GM23338 (cell line): ENCODE data around the gene MTA1. TPM values are rescaled to one million over a fixed set of nuclear protein-coding genes. Genes with fewer than 3 reads are reported as not detected.

ENCODE experiments used
- ATAC-seq: fragments of 200-7000 bp; cut with Tn5 transposase; 3 replicates; pipeline ENCODE4 v1.9.1; 2020
- DNase-seq: peaks from one replicate; pipeline ENCODE4 v3.0.0-alpha.2; 2015; ENCODE audit warnings: low spot score
- H2AFZ ChIP-seq: fragments of 200-600 bp; sonication (generic); 2 replicates; pipeline ENCODE4 v1.8.0; 2016; ENCODE audit warnings: antibody characterized with exemption, mild to moderate bottlenecking, moderate library complexity
- H3F3A ChIP-seq: fragments of 200-600 bp; sonication (generic); replicated peaks from 2 replicates; pipeline ENCODE4 v1.8.0; 2017; ENCODE audit warnings: antibody characterized with exemption, mixed run types, low read depth
- H3K27ac ChIP-seq: fragments of 200-600 bp; sonication (generic); 2 replicates; pipeline ENCODE4 v1.6.1; 2016; ENCODE audit warnings: low read depth
- H3K27me3 ChIP-seq: fragments of 200-600 bp; sonication (generic); 2 replicates; pipeline ENCODE4 v1.8.0; 2016; ENCODE audit warnings: mild to moderate bottlenecking, mixed run types, moderate library complexity; ENCODE audit not compliant: insufficient read depth
- H3K36me3 ChIP-seq: fragments of 200-600 bp; sonication (generic); 2 replicates; pipeline ENCODE4 v1.8.0; 2016; ENCODE audit warnings: mild to moderate bottlenecking; ENCODE audit not compliant: insufficient read depth
- H3K4me1 ChIP-seq: fragments of 200-600 bp; sonication (generic); 2 replicates; pipeline ENCODE4 v1.8.0; 2016; ENCODE audit warnings: mild to moderate bottlenecking, moderate library complexity; ENCODE audit not compliant: insufficient read depth
- H3K4me2 ChIP-seq: fragments of 200-600 bp; sonication (generic); 2 replicates; pipeline ENCODE4 v1.7.1; 2017; ENCODE audit warnings: mixed run types
- H3K4me3 ChIP-seq: fragments of 200-600 bp; sonication (generic); 2 replicates; pipeline ENCODE4 v1.6.1; 2016; ENCODE audit warnings: mixed run types
- H3K79me2 ChIP-seq: fragments of 200-600 bp; sonication (generic); replicated peaks from 2 replicates; pipeline ENCODE4 v1.8.0; 2017; ENCODE audit warnings: mild to moderate bottlenecking; ENCODE audit not compliant: insufficient read depth
- H3K9me2 ChIP-seq: fragments of 200-600 bp; sonication (generic); 2 replicates; pipeline ENCODE4 v1.8.0; 2017; ENCODE audit not compliant: insufficient read depth
- H4K20me1 ChIP-seq: fragments of 200-600 bp; sonication (generic); replicated peaks from 2 replicates; pipeline ENCODE4 v1.8.0; 2017; ENCODE audit warnings: mild to moderate bottlenecking; ENCODE audit not compliant: insufficient read depth
- H3K27ac Mint-ChIP-seq: 2 replicates; pipeline ENCODE4 v1.8.0; 2020; ENCODE audit warnings: inconsistent platforms, mild to moderate bottlenecking, moderate library complexity, mixed read lengths
- H3K27me3 Mint-ChIP-seq: 3 replicates; pipeline ENCODE4 v1.8.0; 2022; ENCODE audit warnings: low read depth, mild to moderate bottlenecking, moderate library complexity, mixed read lengths, inconsistent platforms; ENCODE audit not compliant: insufficient read depth, poor library complexity
- H3K36me3 Mint-ChIP-seq: 3 replicates; pipeline ENCODE4 v1.8.0; 2021; ENCODE audit warnings: low read depth, mild to moderate bottlenecking, inconsistent platforms, moderate library complexity, mixed read lengths
- H3K4me1 Mint-ChIP-seq: 3 replicates; pipeline ENCODE4 v1.8.0; 2020; ENCODE audit warnings: mild to moderate bottlenecking, inconsistent platforms, mixed read lengths
- H3K4me3 Mint-ChIP-seq: 3 replicates; pipeline ENCODE4 v1.8.0; 2021; ENCODE audit warnings: moderate library complexity, mild to moderate bottlenecking, inconsistent platforms, mixed read lengths
- H3K9me3 Mint-ChIP-seq: 3 replicates; pipeline ENCODE4 v1.8.0; 2020; ENCODE audit warnings: moderate library complexity, mild to moderate bottlenecking, inconsistent platforms, mixed read lengths
- CREB1 ChIP-seq: fragments of 250-450 bp; sonication (Bioruptor Pico); IDR thresholded peaks from 2 replicates; pipeline ENCODE4 v1.5.0; 2020; ENCODE audit warnings: low read depth, mild to moderate bottlenecking, moderate library complexity
- EZH2 ChIP-seq: fragments of 200-600 bp; sonication (generic); IDR thresholded peaks from one replicate; pipeline ENCODE4 v1.8.0; 2017; ENCODE audit warnings: antibody characterized with exemption, mild to moderate bottlenecking, low read depth; ENCODE audit not compliant: unreplicated experiment
- EZH2phosphoT487 ChIP-seq: fragments of 200-600 bp; sonication (generic); IDR thresholded peaks from one replicate; pipeline ENCODE4 v1.8.1; 2018; ENCODE audit warnings: antibody characterized with exemption; ENCODE audit not compliant: unreplicated experiment
- JUNB ChIP-seq: IDR thresholded peaks from one replicate; pipeline ENCODE4 v1.6.1; 2016; ENCODE audit warnings: antibody characterized with exemption; ENCODE audit not compliant: unreplicated experiment
- NANOG ChIP-seq: IDR thresholded peaks from 2 replicates; pipeline ENCODE4 v1.6.1; 2016; ENCODE audit warnings: antibody characterized with exemption, borderline replicate concordance
- POLR2AphosphoS5 ChIP-seq: IDR thresholded peaks from 2 replicates; pipeline ENCODE4 v1.6.1; 2016; ENCODE audit warnings: antibody characterized with exemption, low read depth
- STAT1 ChIP-seq: IDR thresholded peaks from one replicate; pipeline ENCODE4 v1.6.1; 2016; ENCODE audit warnings: antibody characterized with exemption; ENCODE audit not compliant: unreplicated experiment
- ZNF114 ChIP-seq: fragments of 250-450 bp; sonication (Bioruptor Pico); IDR thresholded peaks from 2 replicates; pipeline ENCODE4 v1.5.0; 2020; ENCODE audit warnings: mild to moderate bottlenecking, moderate library complexity
- ZNF331 ChIP-seq: fragments of 250-450 bp; sonication (Bioruptor Pico); IDR thresholded peaks from 2 replicates; pipeline ENCODE4 v1.5.0; 2020; ENCODE audit warnings: low read depth, mild to moderate bottlenecking, moderate library complexity
- polyA plus RNA-seq: library from polyadenylated mRNA; unstranded; fragments of >200 nt; fragmentation: Nextera tagmentation; extraction: Ambion mirVana; gene quantifications from 2 replicates; pipeline ENCODE4 v1.2.1, GENCODE V29; 2016
- total RNA-seq: library from RNA; depleted of rRNA; stranded (reverse); fragments of >200 nt; shearing (Covaris generic); gene quantifications from 2 replicates; pipeline ENCODE4 v1.2.3, GENCODE V29; 2014
- TF ChIP-seq, protein P1 (sequence below), 2 experiments: fragments of 200-600 bp in 1 of 2; sonication (generic) in 1 of 2; conservative IDR thresholded peaks; 2 replicates each; pipeline versions ENCODE4 v1.5.1 to v1.6.1; 2016 to 2017; ENCODE audit warnings: antibody characterized with exemption in 2 of 2, low read depth in 2 of 2, mild to moderate bottlenecking in 2 of 2, moderate library complexity in 1 of 2
- TF ChIP-seq, protein P2 (sequence below): IDR thresholded peaks from one replicate; pipeline ENCODE4 v1.6.1; 2018; ENCODE audit warnings: antibody characterized with exemption; ENCODE audit not compliant: unreplicated experiment
- TF ChIP-seq, protein P3 (sequence below): IDR thresholded peaks from 2 replicates; pipeline ENCODE4 v1.6.1; 2016; ENCODE audit warnings: antibody characterized with exemption

MTA1 gene
- total and polyA plus RNA-seq, 2 experiments from 2014 or later = 53.3 to 126 TPM

DNA sequence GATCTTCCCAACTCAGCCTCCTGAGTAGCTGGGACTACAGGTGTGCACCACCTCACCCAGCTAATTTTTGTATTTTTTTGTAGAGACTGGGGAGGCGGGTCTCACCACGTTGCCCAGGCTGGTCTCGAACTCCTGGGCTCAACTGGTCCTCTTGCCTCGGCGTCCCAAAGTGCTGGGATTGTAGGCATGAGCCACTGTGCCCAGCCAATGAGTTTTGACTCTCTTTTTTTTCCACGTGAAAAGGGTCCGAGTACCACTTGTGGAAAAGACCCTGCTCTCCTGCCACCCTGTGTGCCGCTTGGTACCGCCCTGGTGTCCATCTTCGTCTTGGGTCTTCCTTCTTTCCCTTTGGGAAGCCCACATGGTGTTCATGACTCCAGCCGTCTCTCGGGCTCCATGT is 89.0 kb downstream of the MTA1 start (continued):
- TF ChIP-seq ZNF114 (no peak), EZH2phosphoT487 (no peak), ZNF331 (no peak)

DNA sequence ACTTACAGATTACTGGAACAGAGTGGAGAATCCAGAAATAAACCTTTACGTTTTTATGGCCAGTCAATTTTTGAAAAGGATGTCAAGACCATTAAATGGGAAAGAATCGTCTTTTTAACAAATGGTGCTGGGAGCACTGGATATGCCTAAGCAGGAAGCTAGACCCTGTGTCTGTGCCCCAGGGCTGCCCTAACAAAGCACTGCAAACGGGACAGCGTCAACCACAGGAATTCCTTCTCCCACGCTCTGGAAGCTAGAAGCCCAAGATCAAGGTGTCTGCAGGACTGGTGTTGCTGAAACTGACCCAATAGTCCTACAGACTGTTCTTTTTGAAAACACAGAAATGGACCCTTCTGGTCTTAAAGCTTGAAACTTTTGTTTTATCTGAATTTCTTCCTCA is 97.5 kb downstream of the MTA1 start:
- Histone ChIP-seq H3K36me3 (no peaks in the 10 kb centered on the region), H3K79me2 (no peaks in the 10 kb centered on the region), H3K4me2 (no peak overlapping the region), H3K27ac (no peak overlapping the region), H3K27me3 (no peaks in the 10 kb centered on the region), H3K9me2 (no peaks in the 10 kb centered on the region), H3F3A (no peaks in the 10 kb centered on the region), H4K20me1 (no peaks in the 10 kb centered on the region), H2AFZ (no peak overlapping the region), H3K4me1 (no peaks in the 10 kb centered on the region), H3K4me3 (no peak overlapping the region)
- no peak overlapping the region for H3K27ac Mint-ChIP-seq
- peaks cover 29% of the 10 kb centered on the region for H3K9me3 Mint-ChIP-seq
- no peaks in the 10 kb centered on the region for H3K4me1 Mint-ChIP-seq
- no peaks in the 10 kb centered on the region for H3K36me3 Mint-ChIP-seq
- H3K4me3 Mint-ChIP-seq = no peak overlapping the region
- no peak for ATAC-seq
- peaks cover 7% of the 10 kb centered on the region for H3K27me3 Mint-ChIP-seq
- no peak for DNase-seq
- TF ChIP-seq POLR2AphosphoS5 (no peak), STAT1 (no peak), ZNF114 (no peak), JUNB (no peak), EZH2 (no peak), EZH2phosphoT487 (no peak)
- TF ChIP-seq, protein P1, sequence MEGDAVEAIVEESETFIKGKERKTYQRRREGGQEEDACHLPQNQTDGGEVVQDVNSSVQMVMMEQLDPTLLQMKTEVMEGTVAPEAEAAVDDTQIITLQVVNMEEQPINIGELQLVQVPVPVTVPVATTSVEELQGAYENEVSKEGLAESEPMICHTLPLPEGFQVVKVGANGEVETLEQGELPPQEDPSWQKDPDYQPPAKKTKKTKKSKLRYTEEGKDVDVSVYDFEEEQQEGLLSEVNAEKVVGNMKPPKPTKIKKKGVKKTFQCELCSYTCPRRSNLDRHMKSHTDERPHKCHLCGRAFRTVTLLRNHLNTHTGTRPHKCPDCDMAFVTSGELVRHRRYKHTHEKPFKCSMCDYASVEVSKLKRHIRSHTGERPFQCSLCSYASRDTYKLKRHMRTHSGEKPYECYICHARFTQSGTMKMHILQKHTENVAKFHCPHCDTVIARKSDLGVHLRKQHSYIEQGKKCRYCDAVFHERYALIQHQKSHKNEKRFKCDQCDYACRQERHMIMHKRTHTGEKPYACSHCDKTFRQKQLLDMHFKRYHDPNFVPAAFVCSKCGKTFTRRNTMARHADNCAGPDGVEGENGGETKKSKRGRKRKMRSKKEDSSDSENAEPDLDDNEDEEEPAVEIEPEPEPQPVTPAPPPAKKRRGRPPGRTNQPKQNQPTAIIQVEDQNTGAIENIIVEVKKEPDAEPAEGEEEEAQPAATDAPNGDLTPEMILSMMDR (conservative IDR thresholded peaks at IDR 0.05; ENCODE audit: low read depth in 2 of 2) = no peak

DNA sequence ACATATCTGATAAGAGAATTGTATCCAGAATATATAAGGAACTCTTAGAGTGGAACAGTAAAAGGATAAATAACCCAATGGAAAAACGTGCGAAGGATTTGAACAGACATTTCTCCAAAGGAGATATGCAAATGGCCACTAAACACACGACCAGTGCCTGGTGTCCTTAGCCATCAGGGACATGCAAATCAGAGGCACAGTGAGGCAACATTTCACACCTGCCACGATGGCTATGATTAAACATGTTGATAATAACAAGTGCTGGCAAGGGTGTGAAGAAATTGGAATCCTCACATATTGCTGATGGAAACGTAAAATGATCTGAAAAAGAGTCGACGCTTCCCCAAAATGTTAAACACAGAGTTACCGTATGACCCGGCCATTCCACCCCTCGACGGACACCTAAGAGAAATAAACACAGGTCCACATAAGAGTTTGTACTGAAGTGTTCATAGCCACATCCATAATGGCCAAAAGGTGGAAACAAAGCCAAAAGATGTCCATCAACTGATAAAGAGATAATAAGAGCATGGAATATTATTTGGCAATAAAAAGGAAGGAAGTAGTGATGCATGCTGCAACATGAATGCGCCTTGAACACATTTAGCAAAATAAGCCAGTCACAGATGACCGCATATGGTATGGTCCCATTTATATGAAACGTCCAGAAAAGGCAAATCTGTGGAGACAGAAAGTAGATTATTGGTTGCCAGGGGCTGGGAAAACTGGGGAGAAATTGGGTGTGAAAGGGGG is 100.5 kb downstream of the MTA1 start:
- peaks cover 25% of the 10 kb centered on the region for H3K9me3 Mint-ChIP-seq
- no peaks in the 10 kb centered on the region for H3K9me2 ChIP-seq
- no peak overlapping the region for H3K27ac ChIP-seq
- H3K36me3 Mint-ChIP-seq = no peaks in the 10 kb centered on the region
- H3K27me3 Mint-ChIP-seq = peaks cover 6% of the 10 kb centered on the region
- no peaks in the 10 kb centered on the region for H3K4me1 Mint-ChIP-seq
- H3K4me3 ChIP-seq = no peak overlapping the region
- no peak overlapping the region for H3K4me3 Mint-ChIP-seq
- peaks cover 17% of the 10 kb centered on the region for H3K27me3 ChIP-seq
- no peak for ATAC-seq
- no peaks in the 10 kb centered on the region for H3K36me3 ChIP-seq
- no peak overlapping the region for H3K4me2 ChIP-seq
- H3K27ac Mint-ChIP-seq = no peak overlapping the region
- DNase-seq = no peak
- no peaks in the 10 kb centered on the region for H4K20me1 ChIP-seq
- H2AFZ ChIP-seq = no peak overlapping the region
- H3K4me1 ChIP-seq = no peaks in the 10 kb centered on the region
- no peaks in the 10 kb centered on the region for H3K79me2 ChIP-seq
- H3F3A ChIP-seq = no peaks in the 10 kb centered on the region
- TF ChIP-seq, protein P2, sequence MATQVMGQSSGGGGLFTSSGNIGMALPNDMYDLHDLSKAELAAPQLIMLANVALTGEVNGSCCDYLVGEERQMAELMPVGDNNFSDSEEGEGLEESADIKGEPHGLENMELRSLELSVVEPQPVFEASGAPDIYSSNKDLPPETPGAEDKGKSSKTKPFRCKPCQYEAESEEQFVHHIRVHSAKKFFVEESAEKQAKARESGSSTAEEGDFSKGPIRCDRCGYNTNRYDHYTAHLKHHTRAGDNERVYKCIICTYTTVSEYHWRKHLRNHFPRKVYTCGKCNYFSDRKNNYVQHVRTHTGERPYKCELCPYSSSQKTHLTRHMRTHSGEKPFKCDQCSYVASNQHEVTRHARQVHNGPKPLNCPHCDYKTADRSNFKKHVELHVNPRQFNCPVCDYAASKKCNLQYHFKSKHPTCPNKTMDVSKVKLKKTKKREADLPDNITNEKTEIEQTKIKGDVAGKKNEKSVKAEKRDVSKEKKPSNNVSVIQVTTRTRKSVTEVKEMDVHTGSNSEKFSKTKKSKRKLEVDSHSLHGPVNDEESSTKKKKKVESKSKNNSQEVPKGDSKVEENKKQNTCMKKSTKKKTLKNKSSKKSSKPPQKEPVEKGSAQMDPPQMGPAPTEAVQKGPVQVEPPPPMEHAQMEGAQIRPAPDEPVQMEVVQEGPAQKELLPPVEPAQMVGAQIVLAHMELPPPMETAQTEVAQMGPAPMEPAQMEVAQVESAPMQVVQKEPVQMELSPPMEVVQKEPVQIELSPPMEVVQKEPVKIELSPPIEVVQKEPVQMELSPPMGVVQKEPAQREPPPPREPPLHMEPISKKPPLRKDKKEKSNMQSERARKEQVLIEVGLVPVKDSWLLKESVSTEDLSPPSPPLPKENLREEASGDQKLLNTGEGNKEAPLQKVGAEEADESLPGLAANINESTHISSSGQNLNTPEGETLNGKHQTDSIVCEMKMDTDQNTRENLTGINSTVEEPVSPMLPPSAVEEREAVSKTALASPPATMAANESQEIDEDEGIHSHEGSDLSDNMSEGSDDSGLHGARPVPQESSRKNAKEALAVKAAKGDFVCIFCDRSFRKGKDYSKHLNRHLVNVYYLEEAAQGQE = no peak
- TF ChIP-seq NANOG (no peak), CREB1 (CRISPR knock-in tag) (no peak), EZH2 (no peak), STAT1 (no peak), EZH2phosphoT487 (no peak), ZNF331 (no peak), POLR2AphosphoS5 (no peak), JUNB (no peak), ZNF114 (no peak)
- TF ChIP-seq, protein P3, sequence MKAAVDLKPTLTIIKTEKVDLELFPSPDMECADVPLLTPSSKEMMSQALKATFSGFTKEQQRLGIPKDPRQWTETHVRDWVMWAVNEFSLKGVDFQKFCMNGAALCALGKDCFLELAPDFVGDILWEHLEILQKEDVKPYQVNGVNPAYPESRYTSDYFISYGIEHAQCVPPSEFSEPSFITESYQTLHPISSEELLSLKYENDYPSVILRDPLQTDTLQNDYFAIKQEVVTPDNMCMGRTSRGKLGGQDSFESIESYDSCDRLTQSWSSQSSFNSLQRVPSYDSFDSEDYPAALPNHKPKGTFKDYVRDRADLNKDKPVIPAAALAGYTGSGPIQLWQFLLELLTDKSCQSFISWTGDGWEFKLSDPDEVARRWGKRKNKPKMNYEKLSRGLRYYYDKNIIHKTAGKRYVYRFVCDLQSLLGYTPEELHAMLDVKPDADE = no peak
- TF ChIP-seq, protein P1 (conservative IDR thresholded peaks at IDR 0.05; ENCODE audit: low read depth in 2 of 2) = no peak
